HFF-Myc (cell line): ENCODE measurements around the gene DMBX1.

Experiments used
- DNase-seq: peaks from one replicate; pipeline ENCODE4 v3.0.0-alpha.2; 2011; ENCODE audit warnings: low read depth; ENCODE audit errors: extremely low read depth
- H3K4me3 ChIP-seq: replicated peaks from 2 replicates; pipeline ENCODE4 v1.5.1; 2011; ENCODE audit warnings: low read depth, mild to moderate bottlenecking, control low read depth, low read length
- CTCF ChIP-seq: IDR thresholded peaks from 2 replicates; pipeline ENCODE4 v1.5.1; 2012; ENCODE audit warnings: mild to moderate bottlenecking, low read depth, low read length, control low read depth; ENCODE audit errors: missing control alignments

DMBX1 gene

GRCh38 chr1:46489169-46489637, 433 bp upstream of the DMBX1 start:
- no peak for TF ChIP-seq CTCF
- no peak overlapping the region; the same call in 1 of the 2 replicates for H3K4me3 ChIP-seq
- no peak for DNase-seq

GRCh38 chr1:46490406-46490655, 695 bp downstream of the DMBX1 start:
- no peak for TF ChIP-seq CTCF
- H3K4me3 ChIP-seq, result no peak overlapping the region
- no peak for DNase-seq

- no peak overlapping the region for H3K4me3 ChIP-seq
- no peak for DNase-seq
- TF ChIP-seq CTCF, result no peak
Observed at GRCh38 chr1:46490656-46491442, 1.2 kb downstream of the DMBX1 start.

GRCh38 chr1:46491443-46492268, 2.0 kb downstream of the DMBX1 start:
- H3K4me3 ChIP-seq, result no peak overlapping the region
- TF ChIP-seq CTCF, result no peak
- no peak for DNase-seq

- TF ChIP-seq CTCF, result no peak
- DNase-seq, result no peak
- no peak overlapping the region for H3K4me3 ChIP-seq
Observed at GRCh38 chr1:46492269-46492853, 2.7 kb downstream of the DMBX1 start.

GRCh38 chr1:46492871-46493270, 3.2 kb downstream of the DMBX1 start:
- DNase-seq, result no peak
- no peak overlapping the region for H3K4me3 ChIP-seq
- no peak for TF ChIP-seq CTCF
